Endodermal cell (in vitro differentiated cells): Measurements from ENCODE around the gene OR10H1. TPM values are rescaled to one million over a fixed set of nuclear protein-coding genes. Genes with fewer than 3 reads are reported as not detected.
"Not testable (repeated sequence)": the region's sequence is repeated elsewhere in the genome, so short reads cannot be mapped to it uniquely, and the experiment has no call there.

Source experiments
- DNase-seq: peaks from one replicate; pipeline ENCODE4 v3.0.0-alpha.2; 2017
- H3K27ac ChIP-seq: 2 replicates; pipeline ENCODE4 v1.5.1; 2013; ENCODE audit warnings: mild to moderate bottlenecking, low read depth, low read length, moderate library complexity
- H3K27me3 ChIP-seq: 2 replicates; pipeline ENCODE4 v1.6.1; 2013; ENCODE audit warnings: mild to moderate bottlenecking, low read length, moderate library complexity; ENCODE audit not compliant: insufficient read depth, control insufficient read depth, poor library complexity, severe bottlenecking
- H3K36me3 ChIP-seq: 2 replicates; pipeline ENCODE4 v1.7.0; 2013; ENCODE audit warnings: mild to moderate bottlenecking, low read length, moderate library complexity; ENCODE audit not compliant: control insufficient read depth, insufficient read depth
- H3K4me1 ChIP-seq: one replicate; pipeline ENCODE4 v1.7.0; 2013; ENCODE audit warnings: low read length; ENCODE audit not compliant: control insufficient read depth, insufficient read depth
- H3K4me3 ChIP-seq: 2 replicates; pipeline ENCODE4 v1.5.1; 2013; ENCODE audit warnings: mild to moderate bottlenecking, low read length, moderate library complexity
- H3K9ac ChIP-seq: 2 replicates; pipeline ENCODE4 v1.6.1; 2013; ENCODE audit warnings: mild to moderate bottlenecking, low read length, moderate library complexity; ENCODE audit not compliant: poor library complexity, severe bottlenecking; ENCODE audit errors: extremely low read depth
- H3K9me3 ChIP-seq: 2 replicates; pipeline ENCODE4 v1.6.1; 2013; ENCODE audit warnings: mild to moderate bottlenecking, low read length, moderate library complexity; ENCODE audit not compliant: control insufficient read depth
- H3K27ac Mint-ChIP-seq: 2 replicates; pipeline ENCODE4 v1.8.0; 2020; ENCODE audit warnings: mixed read lengths
- H3K27me3 Mint-ChIP-seq: 2 replicates; pipeline ENCODE4 v1.8.0; 2021; ENCODE audit warnings: mild to moderate bottlenecking, mixed read lengths; ENCODE audit not compliant: insufficient read depth
- H3K36me3 Mint-ChIP-seq: 2 replicates; pipeline ENCODE4 v1.8.0; 2020; ENCODE audit warnings: low read depth, mixed read lengths
- H3K4me1 Mint-ChIP-seq: 2 replicates; pipeline ENCODE4 v1.8.0; 2020; ENCODE audit warnings: mixed read lengths
- H3K4me3 Mint-ChIP-seq: 2 replicates; pipeline ENCODE4 v1.8.0; 2020; ENCODE audit warnings: mild to moderate bottlenecking, moderate library complexity, mixed read lengths
- H3K9me3 Mint-ChIP-seq: 2 replicates; pipeline ENCODE4 v1.8.0; 2020; ENCODE audit warnings: mild to moderate bottlenecking, mixed read lengths
- whole genome bisulfite sequencing, 2 experiments: methylation state at CpG; one replicate each; pipeline versions ENCODE4 v1.1.5 to v1.1.7; 2013; ENCODE audit warnings: missing lambda C conversion rate in 2 of 2, mixed read lengths in 1 of 2; ENCODE audit not compliant: insufficient coverage in 1 of 2, insufficient read length in 1 of 2; 5-methylcytosine and 5-hydroxymethylcytosine counted together
- total RNA-seq, 2 donors: library from RNA; stranded (reverse); fragmentation: NEBNext Ultra II Directional in 1 of 2; extraction: Animal tissue kit (Norgen Biotek cat#: 25700) in 1 of 2; gene quantifications; 2 replicates in 1 of 2; 3 replicates in 1 of 2; pipeline ENCODE4 v1.2.1, GENCODE V29; 2021
- TF ChIP-seq, protein P1 (sequence below): fragments of 200-600 bp; sonication (generic); conservative IDR thresholded peaks from 2 replicates; pipeline ENCODE4 v1.5.0; 2021; ENCODE audit warnings: antibody characterized with exemption, mild to moderate bottlenecking

OR10H1 gene
- total RNA-seq, 2 donors from 2014 or later = 0.09 TPM; not detected in 1

DNA sequence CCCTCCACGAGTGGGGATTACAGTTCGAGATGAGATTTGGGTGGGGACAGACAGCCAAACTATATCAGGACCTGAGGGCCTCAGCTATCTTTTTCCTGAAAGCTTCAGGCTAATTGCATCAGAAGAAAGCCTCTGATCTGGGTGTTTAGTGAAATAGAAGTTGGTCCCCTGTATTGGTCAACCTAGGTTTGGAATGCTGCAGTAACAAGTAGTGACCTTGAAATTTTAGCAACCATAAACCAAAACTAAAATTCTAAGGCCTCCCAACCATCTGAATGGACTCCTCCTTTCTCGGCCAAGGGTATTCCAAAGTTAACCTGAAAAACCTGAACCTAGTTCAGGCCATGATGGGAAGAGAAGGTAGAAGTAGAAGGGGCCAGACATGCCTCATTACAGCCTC, 34.9 kb upstream of the OR10H1 start:
- TF ChIP-seq, protein P1, sequence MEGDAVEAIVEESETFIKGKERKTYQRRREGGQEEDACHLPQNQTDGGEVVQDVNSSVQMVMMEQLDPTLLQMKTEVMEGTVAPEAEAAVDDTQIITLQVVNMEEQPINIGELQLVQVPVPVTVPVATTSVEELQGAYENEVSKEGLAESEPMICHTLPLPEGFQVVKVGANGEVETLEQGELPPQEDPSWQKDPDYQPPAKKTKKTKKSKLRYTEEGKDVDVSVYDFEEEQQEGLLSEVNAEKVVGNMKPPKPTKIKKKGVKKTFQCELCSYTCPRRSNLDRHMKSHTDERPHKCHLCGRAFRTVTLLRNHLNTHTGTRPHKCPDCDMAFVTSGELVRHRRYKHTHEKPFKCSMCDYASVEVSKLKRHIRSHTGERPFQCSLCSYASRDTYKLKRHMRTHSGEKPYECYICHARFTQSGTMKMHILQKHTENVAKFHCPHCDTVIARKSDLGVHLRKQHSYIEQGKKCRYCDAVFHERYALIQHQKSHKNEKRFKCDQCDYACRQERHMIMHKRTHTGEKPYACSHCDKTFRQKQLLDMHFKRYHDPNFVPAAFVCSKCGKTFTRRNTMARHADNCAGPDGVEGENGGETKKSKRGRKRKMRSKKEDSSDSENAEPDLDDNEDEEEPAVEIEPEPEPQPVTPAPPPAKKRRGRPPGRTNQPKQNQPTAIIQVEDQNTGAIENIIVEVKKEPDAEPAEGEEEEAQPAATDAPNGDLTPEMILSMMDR = no peak
- no peak overlapping the region for H3K27ac Mint-ChIP-seq

DNA sequence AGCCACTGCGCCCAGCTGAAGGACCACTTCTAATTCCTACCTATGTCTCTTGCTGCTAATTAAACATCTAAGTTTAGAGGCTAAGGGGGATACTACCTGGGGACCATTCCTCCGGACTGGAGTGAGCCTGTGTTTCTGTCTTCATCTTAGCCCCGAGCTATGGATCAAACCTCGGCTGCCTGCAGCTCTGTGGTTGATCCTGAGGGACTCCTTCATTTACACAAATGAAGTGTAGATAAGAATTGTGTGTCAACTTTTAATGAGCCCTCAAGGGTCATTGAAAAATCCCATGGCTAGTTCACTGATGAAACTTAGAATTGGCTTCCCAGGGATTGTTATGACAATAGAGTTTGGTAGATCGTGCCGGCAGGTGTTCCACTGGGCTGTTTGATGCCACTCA, 31.5 kb upstream of the OR10H1 start:
- WGBS, 2 experiments = 80 to 81% methylated on average over 6 of the region's 6 CpGs
- no peak for DNase-seq
- no peaks in the 10 kb centered on the region for H3K36me3 ChIP-seq
- no peaks in the 10 kb centered on the region for H3K4me1 Mint-ChIP-seq
- no peak overlapping the region for H3K27ac ChIP-seq
- no peaks in the 10 kb centered on the region for H3K27me3 ChIP-seq
- H3K27me3 Mint-ChIP-seq = no peaks in the 10 kb centered on the region
- no peak overlapping the region for H3K9ac ChIP-seq
- peaks cover 4% of the 10 kb centered on the region for H3K36me3 Mint-ChIP-seq
- peaks cover 89% of the 10 kb centered on the region for H3K9me3 Mint-ChIP-seq
- H3K4me3 ChIP-seq = no peak overlapping the region
- TF ChIP-seq, protein P1 = no peak
- H3K4me1 ChIP-seq = no peaks in the 10 kb centered on the region
- H3K9me3 ChIP-seq = peaks cover 48% of the 10 kb centered on the region
- H3K27ac Mint-ChIP-seq = no peak overlapping the region
- H3K4me3 Mint-ChIP-seq = no peak overlapping the region

More for the DNA sequence above, 34.9 kb upstream of the OR10H1 start:
- Mint-ChIP-seq H3K9me3 (peaks cover 93% of the 10 kb centered on the region), H3K4me1 (no peaks in the 10 kb centered on the region), H3K27me3 (no peaks in the 10 kb centered on the region), H3K4me3 (no peak overlapping the region), H3K36me3 (peaks cover 4% of the 10 kb centered on the region)
- Histone ChIP-seq H3K4me1 (no peaks in the 10 kb centered on the region), H3K4me3 (no peak overlapping the region), H3K27me3 (no peaks in the 10 kb centered on the region), H3K27ac (no peak overlapping the region), H3K9me3 (peaks cover 49% of the 10 kb centered on the region), H3K9ac (no peak overlapping the region), H3K36me3 (no peaks in the 10 kb centered on the region)
- WGBS, 2 experiments = 79% methylated on average over 3 of the region's 3 CpGs; no CpG with 5 or more reads in 1 of the 2 experiments
- DNase-seq = no peak

DNA sequence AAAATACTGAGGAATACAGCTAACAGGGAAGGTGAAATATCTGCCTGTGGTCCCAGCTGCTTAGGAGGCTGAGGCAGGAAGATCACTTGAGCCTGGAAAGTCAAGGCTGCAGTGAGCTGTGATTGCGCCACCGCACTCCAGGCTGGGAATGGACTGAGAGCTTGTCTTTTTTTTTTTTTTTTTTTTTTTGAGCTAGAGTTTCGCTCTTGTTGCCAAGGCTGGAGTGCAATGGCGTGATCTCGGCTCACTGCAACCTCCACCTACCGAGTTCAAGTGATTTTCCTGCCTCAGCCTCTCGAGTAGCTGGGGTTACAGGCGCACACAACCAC, 28.4 kb upstream of the OR10H1 start:
- H3K4me1 ChIP-seq, H3K9ac ChIP-seq, DNase-seq, H3K4me3 Mint-ChIP-seq, H3K36me3 ChIP-seq, H3K27ac ChIP-seq, H3K27me3 Mint-ChIP-seq, H3K4me3 ChIP-seq, H3K36me3 Mint-ChIP-seq, H3K27me3 ChIP-seq, H3K27ac Mint-ChIP-seq, H3K4me1 Mint-ChIP-seq: not testable (repeated sequence)
- WGBS, 2 experiments = 60 to 70% methylated on average over 5 to 7 of the region's 8 CpGs
- H3K9me3 ChIP-seq = peaks cover 44% of the 10 kb centered on the region
- peaks cover 89% of the 10 kb centered on the region for H3K9me3 Mint-ChIP-seq

DNA sequence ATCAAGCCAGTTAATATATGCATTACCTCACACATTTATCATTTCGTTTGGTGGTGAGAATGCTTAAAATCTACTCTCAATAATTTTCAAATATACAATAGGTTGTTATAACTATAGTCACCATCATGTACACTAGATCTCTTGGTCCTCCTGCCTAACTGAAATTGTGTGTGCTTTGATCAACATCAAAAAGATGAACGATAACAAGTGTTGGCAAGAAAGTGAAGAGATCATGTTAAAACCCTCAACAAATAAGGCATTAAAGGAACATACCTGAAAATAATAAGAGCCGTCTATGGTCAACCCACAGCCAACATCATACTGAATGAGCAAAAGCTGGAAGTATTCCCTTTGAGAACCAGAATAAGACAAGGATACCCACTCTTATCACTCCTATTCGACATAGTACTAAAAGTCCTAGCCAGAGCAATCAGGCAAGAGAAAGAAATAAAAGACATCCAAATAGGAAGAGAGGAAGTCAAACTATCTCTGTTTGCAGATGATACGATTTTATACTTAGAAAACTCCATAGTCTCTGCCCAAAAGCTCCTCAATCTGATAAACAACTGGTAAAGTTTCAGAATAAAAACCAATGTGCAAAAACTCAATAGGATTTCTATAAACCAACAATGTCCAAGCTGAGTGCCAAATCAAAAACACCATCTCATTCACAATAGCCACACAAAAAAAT, 27.9 kb upstream of the OR10H1 start:
- Mint-ChIP-seq H3K9me3 (peaks cover 91% of the 10 kb centered on the region), H3K4me1 (no peaks in the 10 kb centered on the region), H3K27ac (no peak overlapping the region), H3K27me3 (no peaks in the 10 kb centered on the region), H3K36me3 (peaks cover 4% of the 10 kb centered on the region), H3K4me3 (no peak overlapping the region)
- no peak for DNase-seq
- Histone ChIP-seq H3K4me1 (no peaks in the 10 kb centered on the region), H3K9ac (no peak overlapping the region), H3K36me3 (no peaks in the 10 kb centered on the region), H3K27ac (no peak overlapping the region), H3K27me3 (no peaks in the 10 kb centered on the region), H3K4me3 (peak overlapping the region; percentile 1), H3K9me3 (peaks cover 48% of the 10 kb centered on the region)
- TF ChIP-seq, protein P1 = no peak
- 56 to 60% methylated on average over 1 to 4 of the region's 5 CpGs for WGBS, 2 experiments
